MM.1S (cell line): ENCODE results near the gene BBIP1.

Source experiments
- DNase-seq: peaks from one replicate; pipeline ENCODE4 v3.0.0-alpha.2; 2015
- H2AFZ ChIP-seq: fragments of 300-600 bp; sonication (generic); 2 replicates; pipeline ENCODE4 v1.6.0; 2016; ENCODE audit warnings: antibody characterized with exemption, low read length
- H3F3A ChIP-seq: fragments of 300-600 bp; sonication (generic); 2 replicates; pipeline ENCODE4 v1.6.1; 2016; ENCODE audit warnings: mild to moderate bottlenecking, antibody characterized with exemption, low read length, moderate library complexity, mixed read lengths; ENCODE audit not compliant: insufficient read depth
- H3K27ac ChIP-seq: fragments of 300-600 bp; sonication (generic); 2 replicates; pipeline ENCODE4 v1.5.1; 2016; ENCODE audit warnings: mild to moderate bottlenecking, low read length
- H3K27me3 ChIP-seq: fragments of 300-600 bp; sonication (generic); replicated peaks from 2 replicates; pipeline ENCODE4 v1.6.0; 2016; ENCODE audit warnings: low read length; ENCODE audit not compliant: insufficient read depth
- H3K36me3 ChIP-seq: fragments of 300-600 bp; sonication (generic); replicated peaks from 2 replicates; pipeline ENCODE4 v1.6.1; 2016; ENCODE audit warnings: mild to moderate bottlenecking, low read length, mixed read lengths; ENCODE audit not compliant: insufficient read depth
- H3K4me1 ChIP-seq: fragments of 300-600 bp; sonication (generic); 2 replicates; pipeline ENCODE4 v1.6.1; 2016; ENCODE audit warnings: low read length, mixed read lengths
- H3K4me2 ChIP-seq: fragments of 300-600 bp; sonication (generic); 2 replicates; pipeline ENCODE4 v1.6.0; 2016; ENCODE audit warnings: low read depth, low read length
- H3K4me3 ChIP-seq: fragments of 300-600 bp; sonication (generic); 2 replicates; pipeline ENCODE4 v1.5.1; 2016; ENCODE audit warnings: low read length, mixed read lengths
- H3K79me2 ChIP-seq: fragments of 300-600 bp; sonication (generic); 2 replicates; pipeline ENCODE4 v1.6.1; 2016; ENCODE audit warnings: mixed run types, low read length, mixed read lengths
- H3K9ac ChIP-seq: fragments of 300-600 bp; sonication (generic); 2 replicates; pipeline ENCODE4 v1.6.1; 2016; ENCODE audit warnings: low read length, mixed read lengths
- H3K9me2 ChIP-seq: fragments of 300-600 bp; sonication (generic); replicated peaks from 2 replicates; pipeline ENCODE4 v1.6.1; 2016; ENCODE audit warnings: mild to moderate bottlenecking, low read length, mixed read lengths; ENCODE audit not compliant: insufficient read depth
- H3K9me3 ChIP-seq: fragments of 300-600 bp; sonication (generic); replicated peaks from 2 replicates; pipeline ENCODE4 v1.6.1; 2016; ENCODE audit warnings: mild to moderate bottlenecking, low read length, mixed read lengths; ENCODE audit not compliant: insufficient read depth
- H4K20me1 ChIP-seq: fragments of 300-600 bp; sonication (generic); 2 replicates; pipeline ENCODE4 v1.6.1; 2016; ENCODE audit warnings: mild to moderate bottlenecking, low read length, moderate library complexity, mixed read lengths; ENCODE audit not compliant: insufficient read depth
- CTCF ChIP-seq: fragments of 300-600 bp; sonication (generic); IDR thresholded peaks from 2 replicates; pipeline ENCODE4 v1.5.1; 2016; ENCODE audit warnings: antibody characterized with exemption, low read length, mixed read lengths
- EZH2 ChIP-seq: fragments of 300-600 bp; sonication (generic); optimal IDR thresholded peaks from 2 replicates; pipeline ENCODE3; 2017; ENCODE audit warnings: low read depth, mild to moderate bottlenecking, antibody characterized with exemption, low read length, mixed read lengths
- EZH2phosphoT487 ChIP-seq: fragments of 300-600 bp; sonication (generic); IDR thresholded peaks from 2 replicates; pipeline ENCODE4 v1.6.1; 2018; ENCODE audit warnings: antibody characterized with exemption, low read length

The BBIP1 gene

DNA sequence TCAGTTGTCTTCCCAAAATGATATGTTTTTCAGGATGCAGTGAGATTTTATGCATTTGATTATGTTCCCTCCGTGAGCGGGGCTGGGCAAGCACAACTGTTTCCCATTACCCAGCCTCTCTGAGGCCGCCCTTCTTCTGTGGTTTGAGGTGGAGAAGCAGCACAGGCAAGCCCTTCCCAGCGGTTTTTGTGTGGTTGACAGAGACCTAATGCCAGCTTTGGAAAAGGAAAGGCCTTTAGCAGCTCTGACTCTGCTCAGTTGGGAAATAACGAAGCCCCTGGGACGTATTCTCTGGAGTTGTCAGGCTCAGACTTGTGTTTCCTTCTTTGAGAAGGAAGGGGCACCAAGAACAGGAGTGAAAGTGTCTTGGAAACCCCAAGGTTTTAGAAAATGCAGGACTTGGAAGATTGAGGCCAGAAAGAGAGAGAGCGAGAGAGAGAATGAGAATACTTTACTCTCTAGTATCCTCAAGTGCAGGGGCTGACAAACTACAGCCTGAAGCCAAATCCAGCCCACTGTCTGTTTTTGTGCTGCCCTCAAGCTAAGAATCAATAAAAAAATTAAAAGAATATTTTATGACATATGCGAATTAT, 67.9 kb downstream of the BBIP1 start:
- Histone ChIP-seq H3K4me1 (peaks cover 45% of the 10 kb centered on the region), H3K79me2 (no peaks in the 10 kb centered on the region), H3K4me2 (no peak overlapping the region), H4K20me1 (no peaks in the 10 kb centered on the region), H3F3A (peaks cover 10% of the 10 kb centered on the region), H2AFZ (no peak overlapping the region), H3K27me3 (no peaks in the 10 kb centered on the region), H3K9me3 (no peaks in the 10 kb centered on the region), H3K36me3 (no peaks in the 10 kb centered on the region), H3K27ac (no peak overlapping the region), H3K9me2 (no peaks in the 10 kb centered on the region), H3K9ac (no peak overlapping the region), H3K4me3 (no peak overlapping the region)
- TF ChIP-seq EZH2phosphoT487 (no peak), EZH2 (no peak), CTCF (no peak)
- DNase-seq: no peak

DNA sequence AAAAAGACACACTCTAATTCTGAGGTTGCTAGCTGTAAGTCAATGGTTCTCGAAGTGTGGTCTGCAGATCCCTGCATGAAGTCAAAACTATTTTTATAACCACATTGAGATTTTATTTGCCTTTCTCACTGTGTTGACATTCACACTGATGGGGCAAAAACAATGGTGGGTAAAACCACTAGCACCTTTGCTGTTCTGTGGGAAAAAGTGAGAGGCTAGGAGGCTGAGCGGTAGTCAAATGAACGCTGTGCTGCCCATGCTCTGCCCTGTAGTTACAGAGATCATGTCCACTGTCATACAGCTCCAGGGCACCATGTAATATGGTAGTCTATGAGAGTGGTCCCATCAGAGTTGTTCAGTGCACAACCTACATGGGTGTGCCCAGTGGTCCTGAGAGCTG, 68.9 kb downstream of the BBIP1 start:
- H3K79me2 ChIP-seq: no peaks in the 10 kb centered on the region
- H3K4me1 ChIP-seq: peaks cover 55% of the 10 kb centered on the region
- H2AFZ ChIP-seq: no peak overlapping the region
- no peaks in the 10 kb centered on the region for H3K36me3 ChIP-seq
- TF ChIP-seq CTCF (no peak), EZH2 (no peak), EZH2phosphoT487 (no peak)
- H3K9me3 ChIP-seq: no peaks in the 10 kb centered on the region
- H3F3A ChIP-seq: peaks cover 10% of the 10 kb centered on the region
- H3K27me3 ChIP-seq: no peaks in the 10 kb centered on the region
- no peak overlapping the region for H3K4me3 ChIP-seq
- no peak overlapping the region for H3K4me2 ChIP-seq
- H3K27ac ChIP-seq: no peak overlapping the region
- H3K9ac ChIP-seq: no peak overlapping the region
- H4K20me1 ChIP-seq: no peaks in the 10 kb centered on the region
- H3K9me2 ChIP-seq: no peaks in the 10 kb centered on the region
- DNase-seq: no peak
